A673 (cell line): ENCODE measurements around the gene EMP2.

Source experiments
- EZH2 ChIP-seq: fragments of 200-600 bp; sonication (generic); IDR thresholded peaks from 2 replicates; pipeline ENCODE4 v1.6.1; 2017; ENCODE audit warnings: borderline replicate concordance, low read depth, mild to moderate bottlenecking, mixed read lengths, antibody characterized with exemption, low read length; ENCODE audit not compliant: poor library complexity, severe bottlenecking
- TF ChIP-seq, protein P1 (sequence below): fragments of 300-800, 200-600 bp; sonication (generic); conservative IDR thresholded peaks from 2 replicates; pipeline ENCODE4 v1.5.1; 2017; ENCODE audit warnings: low read depth, mild to moderate bottlenecking, antibody characterized with exemption, low read length, moderate library complexity, mixed read lengths

DNA sequence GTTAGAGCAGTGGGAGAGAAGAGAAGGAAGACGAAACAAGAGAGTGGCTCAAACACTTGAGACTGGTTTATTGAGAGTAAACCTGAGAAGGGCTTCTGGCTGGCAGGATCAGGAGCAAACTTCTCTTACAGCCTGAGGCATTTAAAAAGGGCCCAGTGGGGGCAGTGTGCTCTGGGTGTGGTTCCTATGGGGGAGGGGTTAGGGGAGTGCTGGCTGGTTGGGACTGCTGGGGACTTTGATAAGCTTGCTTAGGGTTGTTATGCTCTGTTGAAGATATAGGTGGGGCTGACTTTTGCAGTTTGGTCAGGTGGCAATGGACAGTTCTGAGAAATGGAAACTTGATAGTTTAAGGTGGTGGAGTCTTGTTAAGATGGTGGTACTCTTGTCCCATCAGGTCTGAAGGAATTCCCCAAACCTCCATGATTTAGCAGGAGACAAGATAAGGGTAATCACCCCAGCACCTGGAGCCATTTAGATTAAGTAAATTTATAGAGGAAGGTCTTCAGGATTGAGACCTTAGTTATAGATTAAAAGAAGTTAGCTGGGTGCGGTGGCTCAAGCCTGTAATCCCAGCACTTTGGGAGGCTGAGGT lies 79.3 kb downstream of the EMP2 start:
- TF ChIP-seq, protein P1, sequence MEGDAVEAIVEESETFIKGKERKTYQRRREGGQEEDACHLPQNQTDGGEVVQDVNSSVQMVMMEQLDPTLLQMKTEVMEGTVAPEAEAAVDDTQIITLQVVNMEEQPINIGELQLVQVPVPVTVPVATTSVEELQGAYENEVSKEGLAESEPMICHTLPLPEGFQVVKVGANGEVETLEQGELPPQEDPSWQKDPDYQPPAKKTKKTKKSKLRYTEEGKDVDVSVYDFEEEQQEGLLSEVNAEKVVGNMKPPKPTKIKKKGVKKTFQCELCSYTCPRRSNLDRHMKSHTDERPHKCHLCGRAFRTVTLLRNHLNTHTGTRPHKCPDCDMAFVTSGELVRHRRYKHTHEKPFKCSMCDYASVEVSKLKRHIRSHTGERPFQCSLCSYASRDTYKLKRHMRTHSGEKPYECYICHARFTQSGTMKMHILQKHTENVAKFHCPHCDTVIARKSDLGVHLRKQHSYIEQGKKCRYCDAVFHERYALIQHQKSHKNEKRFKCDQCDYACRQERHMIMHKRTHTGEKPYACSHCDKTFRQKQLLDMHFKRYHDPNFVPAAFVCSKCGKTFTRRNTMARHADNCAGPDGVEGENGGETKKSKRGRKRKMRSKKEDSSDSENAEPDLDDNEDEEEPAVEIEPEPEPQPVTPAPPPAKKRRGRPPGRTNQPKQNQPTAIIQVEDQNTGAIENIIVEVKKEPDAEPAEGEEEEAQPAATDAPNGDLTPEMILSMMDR: no peak
- no peak for TF ChIP-seq EZH2
